ENCODE data around the gene MARCHF10.

Gene MARCHF10

DNA sequence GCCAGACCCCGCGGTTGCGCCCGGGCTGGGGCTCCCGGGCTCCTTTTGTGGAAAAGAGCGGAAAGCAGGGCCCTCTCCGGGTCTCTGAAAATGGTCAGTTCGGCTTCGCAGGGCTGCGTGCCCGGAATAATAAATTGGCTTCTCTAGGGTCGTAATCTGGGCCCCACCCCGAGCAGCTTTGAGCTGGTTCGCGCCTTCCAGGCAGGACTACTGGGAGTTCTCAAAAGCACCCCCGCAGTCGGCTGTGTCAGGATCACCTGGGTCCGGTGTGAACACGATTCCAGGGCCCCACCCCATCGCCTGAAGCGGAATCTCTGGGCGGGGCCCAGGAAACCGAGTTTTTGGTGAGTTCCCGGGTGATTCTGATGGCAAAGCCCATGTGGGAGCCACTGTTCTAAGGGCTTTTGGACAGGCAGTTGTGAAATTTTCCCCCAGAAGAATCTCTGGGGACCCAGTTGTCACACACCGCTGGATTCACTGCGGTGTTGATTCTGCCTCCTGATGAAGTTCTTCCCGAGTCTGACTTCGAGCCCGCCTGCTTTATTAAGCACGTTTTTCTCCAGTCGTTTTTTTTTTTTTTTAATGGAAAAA, 103.6 kb downstream of the MARCHF10 start:
- H3K4ac ChIP-seq (ENCODE audit: low read length) = no peak overlapping the region
- no CpG with 5 or more reads among the region's 31 CpGs for WGBS, 2 donors (ENCODE audit: extremely low coverage in 2 of 2, insufficient read length in 2 of 2, insufficient replicate concordance in 1 of 2)
- DNase-seq (ENCODE audit: low spot score) = no peak

DNA sequence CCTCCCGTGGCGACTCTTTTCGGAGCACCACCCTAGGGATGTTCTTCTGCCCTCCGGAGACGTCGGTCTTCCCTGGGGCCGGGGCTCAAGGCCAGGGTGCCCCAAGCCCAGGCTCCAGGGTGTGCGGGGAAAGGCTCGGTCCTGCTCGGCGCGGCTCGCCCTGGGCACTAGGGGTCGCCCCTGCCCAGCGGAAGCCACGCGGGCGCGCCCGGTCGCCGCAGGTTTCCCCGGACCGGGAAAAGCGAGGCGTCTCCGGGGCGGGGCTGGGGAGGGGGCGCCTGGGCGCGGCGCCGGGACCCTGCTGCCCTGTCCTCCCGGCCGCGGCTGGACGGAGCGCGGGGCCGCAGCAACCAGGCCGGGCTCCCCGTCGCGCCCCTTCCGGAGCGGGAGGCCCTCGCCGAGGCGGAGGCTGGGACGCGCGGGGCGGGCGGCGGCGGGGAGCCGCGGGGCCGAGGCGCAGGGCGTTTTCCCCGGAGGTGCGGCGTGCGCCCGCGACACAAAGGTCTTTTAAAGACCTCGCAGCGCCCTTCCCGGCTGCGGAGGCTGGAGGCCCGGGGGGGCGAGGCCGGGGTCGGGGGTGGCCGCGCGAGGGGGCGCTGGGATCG, 104.2 kb downstream of the MARCHF10 start:
- peaks cover 0 to 18% (median 10%) of the 10 kb centered on the region in 3 experiments for H3K27me3 ChIP-seq (ENCODE audit: control insufficient read depth in 3 of 3, insufficient read depth in 3 of 3, low read depth in 1 of 3, low read length in 3 of 3)
- H2BK120ac ChIP-seq (ENCODE audit: low read depth, low read length) = no peak overlapping the region
- peak overlapping the region; percentile 71 to 85 for H3K4me3 ChIP-seq (ENCODE audit: low read length in 2 of 2)
- H4K91ac ChIP-seq (ENCODE audit: low read depth, low read length, poor library complexity) = no peak overlapping the region
- peak overlapping the region; percentile 94 for H3K4me2 ChIP-seq (ENCODE audit: insufficient read depth, low read length, poor library complexity, severe bottlenecking)
- peak overlapping the region; percentile 45 for H3K23ac ChIP-seq (ENCODE audit: low read depth, low read length, poor library complexity)
- peak overlapping the region; percentile 89 for H2AFZ ChIP-seq (ENCODE audit: low read length)
- peak; percentile 71 for DNase-seq (ENCODE audit: low spot score)
- H3K9me3 ChIP-seq (replicated peaks in 1 of 2; ENCODE audit: control insufficient read depth in 2 of 2, insufficient read depth in 1 of 2, low read depth in 1 of 2, low read length in 2 of 2) = peaks cover 4 to 12% of the 10 kb centered on the region in 2 donors
- peak overlapping the region; percentile 68 for H2BK15ac ChIP-seq (ENCODE audit: low read length)
- H3K9ac ChIP-seq (ENCODE audit: low read depth, low read length, poor library complexity) = peak overlapping the region; percentile 83
- H3K14ac ChIP-seq (ENCODE audit: low read length) = no peak overlapping the region
- no CpG with 5 or more reads among the region's 80 CpGs for WGBS, 2 donors (ENCODE audit: extremely low coverage in 2 of 2, insufficient read length in 2 of 2, insufficient replicate concordance in 1 of 2)
- H2BK12ac ChIP-seq (ENCODE audit: low read length) = no peak overlapping the region
- no peaks in the 10 kb centered on the region for H3K79me1 ChIP-seq (ENCODE audit: low read depth, low read length)
- peak overlapping the region; percentile 88 for H2AK5ac ChIP-seq (ENCODE audit: low read depth, low read length)
- no peaks in the 10 kb centered on the region for H3K36me3 ChIP-seq (replicated peaks in 1 of 2; ENCODE audit: control insufficient read depth in 2 of 2, insufficient read depth in 2 of 2, low read length in 2 of 2)
- no peak overlapping the region for H3K4ac ChIP-seq (ENCODE audit: low read length)
- H3K4me1 ChIP-seq (ENCODE audit: control insufficient read depth in 2 of 2, insufficient read depth in 1 of 2, low read depth in 1 of 2, low read length in 2 of 2) = peaks cover 17 to 18% of the 10 kb centered on the region in 2 donors
- no peak overlapping the region for H3K27ac ChIP-seq (replicated peaks; ENCODE audit: low read length)
- H4K8ac ChIP-seq (ENCODE audit: low read depth, low read length) = peak overlapping the region; percentile 73
- no peak overlapping the region for H2BK5ac ChIP-seq (ENCODE audit: low read length)
- peak overlapping the region; percentile 91 for H3K18ac ChIP-seq (ENCODE audit: low read length)

More for the DNA sequence above, 103.6 kb downstream of the MARCHF10 start:
- Histone ChIP-seq H2AK5ac (ENCODE audit: low read depth, low read length) (no peak overlapping the region), H2BK120ac (ENCODE audit: low read depth, low read length) (no peak overlapping the region), H3K4me2 (ENCODE audit: insufficient read depth, low read length, poor library complexity, severe bottlenecking) (peak overlapping the region; percentile 94), H2BK5ac (ENCODE audit: low read length) (no peak overlapping the region), H3K36me3 (replicated peaks in 1 of 2; ENCODE audit: control insufficient read depth in 2 of 2, insufficient read depth in 2 of 2, low read length in 2 of 2) (no peaks in the 10 kb centered on the region), H2AFZ (ENCODE audit: low read length) (peak overlapping the region; percentile 89), H3K9ac (ENCODE audit: low read depth, low read length, poor library complexity) (peak overlapping the region; percentile 47), H3K27ac (replicated peaks; ENCODE audit: low read length) (no peak overlapping the region), H3K4me1 (ENCODE audit: control insufficient read depth in 2 of 2, insufficient read depth in 1 of 2, low read depth in 1 of 2, low read length in 2 of 2) (peaks cover 17 to 18% of the 10 kb centered on the region in 2 donors), H3K4me3 (ENCODE audit: low read length in 2 of 2) (peak overlapping the region; percentile 71 to 85), H2BK12ac (ENCODE audit: low read length) (no peak overlapping the region), H3K14ac (ENCODE audit: low read length) (no peak overlapping the region), H3K23ac (ENCODE audit: low read depth, low read length, poor library complexity) (no peak overlapping the region), H2BK15ac (ENCODE audit: low read length) (peak overlapping the region; percentile 15), H3K79me1 (ENCODE audit: low read depth, low read length) (no peaks in the 10 kb centered on the region), H4K91ac (ENCODE audit: low read depth, low read length, poor library complexity) (no peak overlapping the region), H3K9me3 (replicated peaks in 1 of 2; ENCODE audit: control insufficient read depth in 2 of 2, insufficient read depth in 1 of 2, low read depth in 1 of 2, low read length in 2 of 2) (peaks cover 4 to 15% of the 10 kb centered on the region in 2 donors), H4K8ac (ENCODE audit: low read depth, low read length) (no peak overlapping the region), H3K18ac (ENCODE audit: low read length) (peak overlapping the region; percentile 91), H3K27me3 (ENCODE audit: control insufficient read depth in 3 of 3, insufficient read depth in 3 of 3, low read depth in 1 of 3, low read length in 3 of 3) (peaks cover 0 to 18% (median 10%) of the 10 kb centered on the region in 3 experiments)

DNA sequence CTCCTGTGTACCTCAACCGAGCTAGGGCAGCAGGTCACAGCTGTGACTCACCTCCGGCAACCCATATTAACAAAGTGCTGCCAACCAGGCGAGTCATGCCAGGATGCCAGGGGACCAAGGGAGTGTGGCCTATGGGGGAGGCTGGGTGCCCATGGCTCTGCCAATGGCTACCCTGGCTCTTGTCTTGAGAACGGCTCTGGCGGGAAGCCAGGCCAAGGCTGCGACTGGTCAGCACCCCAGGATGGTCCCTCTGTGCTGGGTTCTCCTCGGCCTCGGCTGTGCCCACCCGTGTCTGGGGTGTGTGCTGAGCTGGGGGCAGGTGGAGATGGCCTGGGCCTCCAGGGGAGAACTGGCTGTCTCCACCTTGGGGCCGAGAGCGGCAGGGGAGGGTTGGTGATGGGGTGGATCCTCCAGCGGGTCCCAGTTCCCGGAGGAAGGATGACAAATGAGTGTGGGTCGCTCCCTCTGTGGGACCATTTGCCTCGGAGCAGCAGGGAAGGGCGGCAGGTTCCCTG, 104.8 kb downstream of the MARCHF10 start:
- H4K91ac ChIP-seq (ENCODE audit: low read depth, low read length, poor library complexity) = no peak overlapping the region
- peaks cover 0 to 18% (median 10%) of the 10 kb centered on the region in 3 experiments for H3K27me3 ChIP-seq (ENCODE audit: control insufficient read depth in 3 of 3, insufficient read depth in 3 of 3, low read depth in 1 of 3, low read length in 3 of 3)
- no peak overlapping the region for H3K4me2 ChIP-seq (ENCODE audit: insufficient read depth, low read length, poor library complexity, severe bottlenecking)
- H3K9me3 ChIP-seq (replicated peaks in 1 of 2; ENCODE audit: control insufficient read depth in 2 of 2, insufficient read depth in 1 of 2, low read depth in 1 of 2, low read length in 2 of 2) = peaks cover 0 to 7% of the 10 kb centered on the region in 2 donors
- H2BK15ac ChIP-seq (ENCODE audit: low read length) = peak overlapping the region; percentile 68
- no peaks in the 10 kb centered on the region for H3K79me1 ChIP-seq (ENCODE audit: low read depth, low read length)
- H3K4ac ChIP-seq (ENCODE audit: low read length) = no peak overlapping the region
- peak overlapping the region; percentile 73 for H4K8ac ChIP-seq (ENCODE audit: low read depth, low read length)
- H3K4me3 ChIP-seq (ENCODE audit: low read length in 2 of 2) = peak overlapping the region in 1 of 2 donors; percentile 71
- no peak for DNase-seq (ENCODE audit: low spot score)
- no peak overlapping the region for H2BK120ac ChIP-seq (ENCODE audit: low read depth, low read length)
- no peak overlapping the region for H3K9ac ChIP-seq (ENCODE audit: low read depth, low read length, poor library complexity)
- peak overlapping the region; percentile 45 for H3K23ac ChIP-seq (ENCODE audit: low read depth, low read length, poor library complexity)
- H3K27ac ChIP-seq (replicated peaks; ENCODE audit: low read length) = no peak overlapping the region
- H2BK5ac ChIP-seq (ENCODE audit: low read length) = no peak overlapping the region
- H2AFZ ChIP-seq (ENCODE audit: low read length) = peak overlapping the region; percentile 89
- H3K18ac ChIP-seq (ENCODE audit: low read length) = peak overlapping the region; percentile 86
- no CpG with 5 or more reads among the region's 16 CpGs for WGBS, 2 donors (ENCODE audit: extremely low coverage in 2 of 2, insufficient read length in 2 of 2, insufficient replicate concordance in 1 of 2)
- H3K36me3 ChIP-seq (replicated peaks in 1 of 2; ENCODE audit: control insufficient read depth in 2 of 2, insufficient read depth in 2 of 2, low read length in 2 of 2) = no peaks in the 10 kb centered on the region
- peaks cover 17 to 18% of the 10 kb centered on the region in 2 donors for H3K4me1 ChIP-seq (ENCODE audit: control insufficient read depth in 2 of 2, insufficient read depth in 1 of 2, low read depth in 1 of 2, low read length in 2 of 2)
- H2AK5ac ChIP-seq (ENCODE audit: low read depth, low read length) = peak overlapping the region; percentile 88
- H2BK12ac ChIP-seq (ENCODE audit: low read length) = peak overlapping the region; percentile 2
- peak overlapping the region; percentile 42 for H3K14ac ChIP-seq (ENCODE audit: low read length)

DNA sequence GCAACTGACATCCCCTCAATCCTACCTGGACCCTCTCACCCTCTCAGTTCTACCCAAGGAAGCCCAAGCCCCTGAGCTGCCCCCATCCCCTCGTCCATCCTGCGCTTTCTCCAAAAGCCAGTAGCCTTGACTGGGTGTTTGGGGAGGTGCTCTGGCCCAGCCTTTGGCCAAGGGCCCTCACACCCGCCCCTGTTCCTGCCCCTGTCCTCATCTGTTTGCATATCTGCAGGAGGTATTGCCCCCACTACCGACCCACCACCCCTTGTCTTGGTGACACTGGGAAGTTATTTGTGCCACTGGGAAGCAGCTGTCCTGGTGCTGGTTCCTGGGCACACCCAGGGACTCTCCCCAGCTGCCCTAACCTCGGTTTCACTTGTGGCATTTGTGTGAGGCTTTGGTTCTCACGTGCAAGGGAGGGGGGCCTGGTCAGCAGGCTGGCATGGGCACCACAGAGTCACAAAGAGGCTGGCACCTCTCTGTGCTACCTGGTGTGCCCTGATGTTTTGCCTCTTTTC, 105.3 kb downstream of the MARCHF10 start:
- Histone ChIP-seq H3K4ac (ENCODE audit: low read length) (no peak overlapping the region), H3K23ac (ENCODE audit: low read depth, low read length, poor library complexity) (no peak overlapping the region), H3K9ac (ENCODE audit: low read depth, low read length, poor library complexity) (no peak overlapping the region), H3K79me1 (ENCODE audit: low read depth, low read length) (no peaks in the 10 kb centered on the region), H2AFZ (ENCODE audit: low read length) (peak overlapping the region; percentile 89), H3K18ac (ENCODE audit: low read length) (no peak overlapping the region), H3K4me2 (ENCODE audit: insufficient read depth, low read length, poor library complexity, severe bottlenecking) (no peak overlapping the region), H4K8ac (ENCODE audit: low read depth, low read length) (no peak overlapping the region), H3K4me1 (ENCODE audit: control insufficient read depth in 2 of 2, insufficient read depth in 1 of 2, low read depth in 1 of 2, low read length in 2 of 2) (peaks cover 17 to 18% of the 10 kb centered on the region in 2 donors), H3K36me3 (replicated peaks in 1 of 2; ENCODE audit: control insufficient read depth in 2 of 2, insufficient read depth in 2 of 2, low read length in 2 of 2) (no peaks in the 10 kb centered on the region), H2AK5ac (ENCODE audit: low read depth, low read length) (peak overlapping the region; percentile 13), H2BK5ac (ENCODE audit: low read length) (no peak overlapping the region), H3K27ac (replicated peaks; ENCODE audit: low read length) (no peak overlapping the region), H3K4me3 (ENCODE audit: low read length in 2 of 2) (no peak overlapping the region), H4K91ac (ENCODE audit: low read depth, low read length, poor library complexity) (no peak overlapping the region), H3K14ac (ENCODE audit: low read length) (peak overlapping the region; percentile 42), H2BK12ac (ENCODE audit: low read length) (peak overlapping the region; percentile 2), H2BK120ac (ENCODE audit: low read depth, low read length) (no peak overlapping the region), H3K9me3 (replicated peaks in 1 of 2; ENCODE audit: control insufficient read depth in 2 of 2, insufficient read depth in 1 of 2, low read depth in 1 of 2, low read length in 2 of 2) (peaks cover 0 to 7% of the 10 kb centered on the region in 2 donors), H3K27me3 (ENCODE audit: control insufficient read depth in 3 of 3, insufficient read depth in 3 of 3, low read depth in 1 of 3, low read length in 3 of 3) (peaks cover 0 to 18% (median 10%) of the 10 kb centered on the region in 3 experiments), H2BK15ac (ENCODE audit: low read length) (peak overlapping the region; percentile 68)
- no peak for DNase-seq (ENCODE audit: low spot score)
- no CpG with 5 or more reads among the region's 6 CpGs for WGBS, 2 donors (ENCODE audit: extremely low coverage in 2 of 2, insufficient read length in 2 of 2, insufficient replicate concordance in 1 of 2)
